RWPE2 (cell line): Measurements from ENCODE around the gene SMC6.

Source experiments
- ATAC-seq: fragments of 200-7000 bp; cut with Tn5 transposase; 3 replicates; pipeline ENCODE4 v1.9.1; 2021; ENCODE audit warnings: low read depth
- DNase-seq: peaks from one replicate; pipeline ENCODE4 v3.0.0-alpha.2; 2020; ENCODE audit warnings: low spot score
- H3K27ac ChIP-seq: fragments of 450-650 bp; 2 replicates; pipeline ENCODE4 v1.5.1; 2017; ENCODE audit warnings: mild to moderate bottlenecking; ENCODE audit not compliant: poor library complexity, severe bottlenecking
- H3K27me3 ChIP-seq: fragments of 250-450 bp; sonication (Bioruptor Pico); 2 replicates; pipeline ENCODE4 v1.5.1; 2021; ENCODE audit warnings: mild to moderate bottlenecking, moderate library complexity; ENCODE audit not compliant: insufficient read depth, poor library complexity, severe bottlenecking
- H3K36me3 ChIP-seq: fragments of 250-450 bp; sonication (Bioruptor Pico); 2 replicates; pipeline ENCODE4 v1.5.1; 2020; ENCODE audit warnings: low read depth, mild to moderate bottlenecking, moderate library complexity
- H3K4me1 ChIP-seq: fragments of 250-450 bp; sonication (Bioruptor Pico); 2 replicates; pipeline ENCODE4 v1.5.1; 2021; ENCODE audit warnings: mild to moderate bottlenecking, moderate library complexity; ENCODE audit not compliant: insufficient read depth, poor library complexity, severe bottlenecking
- H3K4me3 ChIP-seq: fragments of 250-450 bp; sonication (Bioruptor Pico); 2 replicates; pipeline ENCODE4 v1.5.1; 2021; ENCODE audit warnings: mild to moderate bottlenecking, moderate library complexity; ENCODE audit not compliant: severe bottlenecking
- H3K9me3 ChIP-seq: fragments of 250-450 bp; sonication (Bioruptor Pico); 2 replicates; pipeline ENCODE4 v1.5.1; 2021; ENCODE audit warnings: mild to moderate bottlenecking, moderate library complexity; ENCODE audit not compliant: severe bottlenecking
- CTCF ChIP-seq: fragments of 450-650 bp; IDR thresholded peaks from one replicate; pipeline ENCODE4 v1.5.1; 2017; ENCODE audit warnings: mild to moderate bottlenecking, moderate library complexity; ENCODE audit not compliant: poor library complexity, severe bottlenecking

Gene SMC6

GRCh38 chr2:17662723-17663122 lies 90.9 kb downstream of the SMC6 start:
- H3K4me3 ChIP-seq, result no peak overlapping the region
- no peak overlapping the region for H3K27ac ChIP-seq
- no peaks in the 10 kb centered on the region for H3K27me3 ChIP-seq
- H3K36me3 ChIP-seq, result peaks cover 50% of the 10 kb centered on the region
- H3K4me1 ChIP-seq, result no peaks in the 10 kb centered on the region
- no peak for TF ChIP-seq CTCF
- DNase-seq (no peak), ATAC-seq (no peak)
- no peaks in the 10 kb centered on the region for H3K9me3 ChIP-seq

- Histone ChIP-seq H3K36me3 (peaks cover 39% of the 10 kb centered on the region), H3K27me3 (no peaks in the 10 kb centered on the region), H3K4me1 (no peaks in the 10 kb centered on the region), H3K4me3 (no peak overlapping the region), H3K27ac (no peak overlapping the region), H3K9me3 (no peaks in the 10 kb centered on the region)
- TF ChIP-seq CTCF, result no peak
- DNase-seq (no peak), ATAC-seq (no peak)
These were observed 92.2 kb downstream of the SMC6 start for GRCh38 chr2:17661460-17661859.

- no peak for ATAC-seq
- Histone ChIP-seq H3K27ac (no peak overlapping the region), H3K4me1 (no peaks in the 10 kb centered on the region), H3K9me3 (no peaks in the 10 kb centered on the region), H3K27me3 (no peaks in the 10 kb centered on the region), H3K4me3 (no peak overlapping the region), H3K36me3 (peaks cover 27% of the 10 kb centered on the region)
- no peak for TF ChIP-seq CTCF
- no peak for DNase-seq
These were observed 93.4 kb downstream of the SMC6 start for GRCh38 chr2:17660219-17660618.

GRCh38 chr2:17658251-17658843 lies 95.3 kb downstream of the SMC6 start:
- DNase-seq, result no peak
- Histone ChIP-seq H3K4me3 (no peak overlapping the region), H3K27ac (no peak overlapping the region), H3K4me1 (no peaks in the 10 kb centered on the region), H3K9me3 (no peaks in the 10 kb centered on the region), H3K36me3 (peaks cover 9% of the 10 kb centered on the region), H3K27me3 (no peaks in the 10 kb centered on the region)
- no peak for ATAC-seq
- no peak for TF ChIP-seq CTCF

GRCh38 chr2:17657759-17658158 lies 95.9 kb downstream of the SMC6 start:
- Histone ChIP-seq H3K9me3 (no peaks in the 10 kb centered on the region), H3K4me3 (no peak overlapping the region), H3K4me1 (no peaks in the 10 kb centered on the region), H3K27me3 (no peaks in the 10 kb centered on the region), H3K36me3 (peaks cover 3% of the 10 kb centered on the region), H3K27ac (no peak overlapping the region)
- TF ChIP-seq CTCF, result no peak
- DNase-seq (no peak), ATAC-seq (no peak)
